CD4-positive, alpha-beta T cell treated with Interleukin-12 subunit alpha and Interleukin-12 subunit beta, for 1 hour (primary cell): ENCODE results near the gene SNX14.
"Not testable (repeated sequence)": the region's sequence is repeated elsewhere in the genome, so short reads cannot be mapped to it uniquely, and the experiment has no call there.

Experiments
- DNase-seq: peaks from one replicate; pipeline ENCODE4 v3.0.0-alpha.2; 2020

The SNX14 gene, protein sequence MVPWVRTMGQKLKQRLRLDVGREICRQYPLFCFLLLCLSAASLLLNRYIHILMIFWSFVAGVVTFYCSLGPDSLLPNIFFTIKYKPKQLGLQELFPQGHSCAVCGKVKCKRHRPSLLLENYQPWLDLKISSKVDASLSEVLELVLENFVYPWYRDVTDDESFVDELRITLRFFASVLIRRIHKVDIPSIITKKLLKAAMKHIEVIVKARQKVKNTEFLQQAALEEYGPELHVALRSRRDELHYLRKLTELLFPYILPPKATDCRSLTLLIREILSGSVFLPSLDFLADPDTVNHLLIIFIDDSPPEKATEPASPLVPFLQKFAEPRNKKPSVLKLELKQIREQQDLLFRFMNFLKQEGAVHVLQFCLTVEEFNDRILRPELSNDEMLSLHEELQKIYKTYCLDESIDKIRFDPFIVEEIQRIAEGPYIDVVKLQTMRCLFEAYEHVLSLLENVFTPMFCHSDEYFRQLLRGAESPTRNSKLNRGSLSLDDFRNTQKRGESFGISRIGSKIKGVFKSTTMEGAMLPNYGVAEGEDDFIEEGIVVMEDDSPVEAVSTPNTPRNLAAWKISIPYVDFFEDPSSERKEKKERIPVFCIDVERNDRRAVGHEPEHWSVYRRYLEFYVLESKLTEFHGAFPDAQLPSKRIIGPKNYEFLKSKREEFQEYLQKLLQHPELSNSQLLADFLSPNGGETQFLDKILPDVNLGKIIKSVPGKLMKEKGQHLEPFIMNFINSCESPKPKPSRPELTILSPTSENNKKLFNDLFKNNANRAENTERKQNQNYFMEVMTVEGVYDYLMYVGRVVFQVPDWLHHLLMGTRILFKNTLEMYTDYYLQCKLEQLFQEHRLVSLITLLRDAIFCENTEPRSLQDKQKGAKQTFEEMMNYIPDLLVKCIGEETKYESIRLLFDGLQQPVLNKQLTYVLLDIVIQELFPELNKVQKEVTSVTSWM

DNA sequence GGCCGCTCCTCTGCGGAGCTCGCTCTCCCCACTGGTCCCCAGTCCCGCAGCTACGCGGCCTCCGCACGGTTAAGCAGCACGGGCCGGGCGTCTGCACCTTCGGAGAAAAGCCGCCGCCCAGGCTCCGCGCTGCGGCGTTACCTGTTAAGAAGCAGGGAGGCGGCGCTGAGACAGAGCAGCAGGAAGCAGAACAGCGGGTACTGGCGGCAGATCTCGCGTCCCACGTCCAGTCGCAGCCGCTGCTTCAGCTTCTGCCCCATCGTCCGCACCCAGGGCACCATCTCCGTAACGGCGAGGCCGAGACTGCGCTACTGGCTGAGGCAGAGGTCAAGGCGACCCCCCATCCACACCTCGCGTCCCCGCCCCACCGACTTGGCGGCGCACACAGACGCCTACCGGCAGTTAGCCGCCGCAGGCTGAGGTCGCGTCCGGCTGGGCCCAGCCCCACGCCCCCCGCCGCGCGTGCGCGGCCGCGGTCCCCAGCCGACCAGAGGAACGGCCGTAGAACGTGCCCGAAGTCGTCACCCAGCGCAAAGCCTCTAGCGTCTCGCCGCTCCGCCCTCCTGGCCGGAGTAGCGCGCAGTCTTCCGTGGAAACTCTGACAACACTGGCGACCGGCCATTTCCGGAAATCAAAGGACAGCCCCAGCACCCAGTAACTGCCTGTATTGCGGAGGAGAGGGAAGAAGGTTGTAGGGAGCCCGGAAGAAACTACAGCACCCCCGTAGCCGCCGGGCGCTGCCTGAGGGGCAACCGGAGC lies at the start of gene SNX14:
Gene SNX14 (minus strand): TSS at position 421 of the 759 bp plus-strand sequence. CDS start 140 bp downstream, at position 281.
- peak; percentile 81 for DNase-seq

DNA sequence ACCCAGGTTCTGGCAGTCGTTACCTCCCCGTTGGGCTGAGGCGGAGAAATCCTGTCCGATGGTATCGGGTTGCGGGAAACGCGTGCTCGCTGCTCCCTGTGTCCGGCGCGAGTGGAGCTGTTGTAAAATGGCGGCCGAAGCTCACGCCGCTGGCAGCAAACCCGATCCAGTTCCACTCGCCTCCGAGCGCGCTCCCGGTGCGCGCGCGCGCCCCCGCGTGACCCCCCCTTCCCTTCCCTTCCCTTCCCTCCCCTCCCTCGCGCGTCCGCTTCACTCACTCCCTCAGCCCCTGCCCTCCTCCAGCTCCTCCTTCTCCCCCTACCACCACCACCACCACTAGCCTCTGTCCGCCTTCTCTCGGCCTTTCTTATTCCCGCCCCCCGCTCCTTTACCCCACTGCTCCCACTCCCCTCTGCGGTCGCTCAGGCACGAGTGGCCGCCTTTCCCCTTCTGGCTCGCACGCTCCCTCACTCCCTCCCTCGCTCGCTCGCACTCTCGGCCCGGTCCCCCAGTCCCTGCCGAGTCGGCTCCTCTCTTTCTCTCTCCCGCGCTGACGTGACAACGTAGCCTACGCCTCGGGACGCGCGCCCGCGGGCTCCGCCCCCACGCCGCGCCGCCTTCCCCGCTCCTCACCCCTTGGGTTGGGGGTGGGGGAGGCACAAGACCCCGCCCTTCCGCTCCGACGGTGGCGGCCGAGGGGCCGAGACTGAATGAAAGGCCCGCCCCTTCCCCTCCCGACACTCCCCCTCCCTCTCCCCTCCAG lies 49.3 kb upstream of the SNX14 start, which contains the start of gene SYNCRIP:
Gene SYNCRIP (minus strand): TSS at position 113 of the 763 bp plus-strand sequence. CDS start 1,447 bp downstream, outside the sequence.
- peak; percentile 99 for DNase-seq

DNA sequence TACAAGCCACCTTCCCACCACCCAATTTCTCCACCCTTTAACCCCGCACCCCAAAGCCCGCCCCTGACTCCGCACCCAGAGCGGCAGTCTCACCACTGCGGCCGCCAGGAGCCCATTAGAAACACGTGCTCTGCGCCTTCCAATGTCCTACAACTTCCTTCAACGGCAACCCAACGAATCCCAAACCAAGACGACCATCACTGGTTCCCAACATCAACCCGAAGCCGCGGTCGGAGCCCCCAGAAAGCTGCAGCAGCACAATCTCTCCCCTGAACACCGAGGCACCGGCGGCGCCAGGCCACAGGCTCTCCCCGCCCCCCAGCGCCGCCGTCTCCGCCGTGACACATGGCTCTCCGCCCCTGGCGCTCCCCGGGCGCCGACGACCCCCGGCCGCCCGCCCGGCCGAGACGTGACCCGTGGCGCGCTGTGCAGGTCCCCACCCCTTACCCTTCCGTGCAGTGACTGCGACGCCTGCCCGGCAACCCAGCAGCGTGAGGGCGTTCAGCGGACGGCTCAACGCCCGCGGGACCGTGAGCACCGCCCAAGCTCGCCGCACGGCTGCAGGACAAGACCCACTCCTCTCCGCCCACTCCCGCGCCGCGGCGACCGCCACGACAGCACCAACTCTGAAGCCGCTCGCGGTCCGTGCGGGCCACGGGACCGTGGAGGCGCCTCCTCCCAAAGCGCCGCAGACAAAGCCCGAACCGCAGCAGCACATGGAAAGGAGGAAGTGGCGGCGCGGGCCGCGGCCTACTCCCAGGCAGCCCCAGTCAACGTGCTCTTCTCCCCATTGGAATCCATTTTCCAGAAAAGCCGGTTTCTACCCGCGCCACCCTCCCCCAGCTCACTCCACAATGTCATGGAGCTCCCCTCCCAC lies 48.5 kb upstream of the SNX14 start:
- peak; percentile 55 for DNase-seq

DNA sequence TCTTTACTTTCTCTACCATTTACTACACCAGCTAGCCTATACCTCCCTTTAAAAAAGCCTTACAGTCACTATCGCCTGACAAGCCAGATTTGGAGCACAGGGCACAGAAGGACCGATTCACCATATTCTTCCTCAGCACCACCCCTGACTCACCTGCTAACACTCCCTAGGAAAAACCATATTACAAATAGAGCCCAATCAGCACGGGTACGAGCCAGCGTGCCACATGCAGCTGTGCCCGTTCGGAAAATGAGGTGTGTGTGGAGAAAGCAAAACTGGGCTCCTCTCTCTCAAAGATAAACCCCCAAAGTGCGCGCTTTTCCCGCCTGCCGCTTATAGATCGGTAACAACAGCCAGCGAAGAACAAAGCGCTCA lies 47.9 kb upstream of the SNX14 start:
- DNase-seq, result no peak

DNA sequence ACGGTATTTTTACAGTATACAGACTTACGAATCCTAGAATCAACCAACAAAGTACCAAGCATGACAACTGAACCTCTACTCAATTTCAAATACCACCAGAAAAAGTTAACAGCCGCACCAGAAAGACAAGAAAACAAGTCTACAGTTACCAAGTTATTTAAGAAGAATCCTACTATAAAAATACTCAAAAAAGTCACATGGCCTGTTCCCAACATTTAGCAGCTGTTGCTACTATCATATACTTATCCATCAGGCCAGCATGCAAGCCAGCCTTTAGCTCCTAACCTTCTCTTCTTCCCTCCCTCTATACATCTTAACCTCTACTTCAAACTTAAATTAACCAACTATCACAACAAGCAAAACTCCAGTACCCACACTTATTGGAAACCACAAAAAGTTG lies 47.2 kb upstream of the SNX14 start:
- DNase-seq, result no peak

DNA sequence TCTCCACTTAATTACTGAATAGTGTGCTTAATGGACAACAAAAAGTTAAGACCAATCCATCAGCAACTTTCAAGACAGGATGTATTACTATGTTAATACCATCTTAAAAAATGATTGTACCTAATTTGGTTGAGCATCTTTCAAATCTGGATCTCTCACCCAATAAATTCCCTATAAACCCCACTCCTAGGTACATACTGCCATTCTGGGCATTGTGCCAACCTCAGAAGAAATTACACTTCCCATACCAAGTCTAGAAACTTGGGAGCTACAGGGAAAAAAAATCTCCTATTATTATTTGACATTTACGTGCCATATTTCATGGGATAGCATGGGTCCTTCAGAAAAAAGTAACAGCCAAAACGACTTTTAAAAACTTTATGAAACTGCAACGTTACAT lies 43.9 kb upstream of the SNX14 start:
- DNase-seq, result no peak

DNA sequence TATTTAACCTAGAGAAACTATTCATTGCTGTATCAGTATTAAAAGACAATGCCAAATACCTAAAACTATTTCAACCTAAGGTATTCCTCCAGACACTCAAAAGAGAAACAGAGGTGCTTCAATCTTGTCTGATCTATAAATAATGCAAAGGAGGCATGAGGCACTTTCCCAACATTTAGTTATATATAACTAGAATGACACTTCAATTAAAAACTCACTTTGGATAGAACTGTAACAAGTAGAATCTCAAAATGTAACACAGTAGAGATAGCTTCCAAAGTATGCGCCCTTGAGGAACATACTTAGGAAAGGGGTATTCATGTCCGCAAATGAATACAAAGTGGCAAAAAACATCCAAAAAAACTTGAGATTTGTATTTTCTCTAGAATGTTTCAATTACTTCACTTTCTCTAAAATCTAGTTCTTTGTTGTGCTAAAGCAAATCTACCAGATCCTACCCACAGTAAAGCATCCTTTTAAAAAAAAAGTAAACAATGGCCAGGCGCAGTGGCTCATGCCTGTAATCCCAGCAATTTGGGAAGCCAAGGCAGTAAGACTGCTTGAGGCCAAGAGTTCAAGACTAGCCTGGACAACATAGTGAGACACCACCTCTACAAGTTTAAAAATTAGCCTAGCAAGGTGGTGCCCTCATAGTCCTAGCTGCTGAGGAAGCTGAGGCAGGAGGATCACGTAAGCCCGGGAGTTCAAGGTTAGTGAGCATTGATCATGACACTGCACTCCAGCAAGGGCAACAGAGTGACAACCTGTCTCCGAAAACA lies 38.7 kb upstream of the SNX14 start:
- no peak for DNase-seq

DNA sequence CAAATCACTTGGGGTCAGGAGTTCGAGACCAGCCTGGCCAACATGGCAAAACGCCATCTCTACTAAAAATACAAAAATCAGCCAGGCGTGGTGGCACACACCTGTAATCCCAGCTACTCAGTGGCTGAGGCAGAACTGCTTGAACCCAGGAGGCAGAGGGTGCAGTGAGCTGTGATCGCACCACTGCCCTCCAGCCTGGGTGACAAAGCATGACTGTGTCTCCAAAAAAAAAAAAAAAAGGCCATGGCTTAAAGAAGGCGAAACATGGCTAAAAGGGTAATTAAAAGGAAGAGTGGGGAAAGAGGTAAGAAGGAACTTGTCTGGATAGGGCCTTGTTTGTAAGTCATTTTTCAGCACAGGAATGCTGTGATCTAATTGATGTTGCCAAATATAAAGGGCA lies 37.5 kb upstream of the SNX14 start:
- not testable (repeated sequence) for DNase-seq

DNA sequence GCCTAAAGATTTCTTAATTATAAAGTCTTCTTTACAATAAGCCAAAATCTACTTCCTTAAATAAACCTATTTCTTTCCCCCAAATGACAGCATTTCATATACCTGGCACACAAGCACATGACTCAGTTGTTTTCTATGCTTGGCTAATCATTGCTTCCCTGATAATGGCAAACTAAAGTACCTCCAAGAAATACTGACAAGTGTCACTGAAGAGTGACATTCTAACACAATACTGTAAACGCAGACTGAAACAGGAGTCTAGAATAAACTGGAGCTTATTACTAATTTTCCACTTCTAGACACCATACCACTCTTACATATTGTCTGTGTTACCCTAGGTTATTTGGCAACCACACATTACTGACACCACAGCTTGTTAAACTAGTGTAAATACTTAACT lies 34.7 kb upstream of the SNX14 start:
- no peak for DNase-seq

DNA sequence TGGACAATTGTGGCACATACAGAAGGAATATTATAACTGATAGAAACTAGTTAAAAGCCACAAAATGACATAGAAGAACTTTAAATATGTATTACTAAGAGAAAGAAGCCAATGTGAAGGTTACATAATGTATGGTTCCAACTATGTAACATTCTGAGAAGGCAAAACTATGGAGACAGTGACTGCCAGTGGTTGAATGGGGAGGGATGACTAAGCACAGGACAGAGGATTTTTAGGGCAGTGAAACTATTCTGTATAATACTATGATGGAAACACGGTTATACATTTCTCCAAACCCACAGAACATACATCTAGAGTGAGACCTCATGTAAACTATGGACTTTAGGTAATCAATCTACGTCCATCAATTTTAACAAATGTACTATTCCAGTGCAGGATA lies 26.6 kb upstream of the SNX14 start:
- DNase-seq, result no peak

DNA sequence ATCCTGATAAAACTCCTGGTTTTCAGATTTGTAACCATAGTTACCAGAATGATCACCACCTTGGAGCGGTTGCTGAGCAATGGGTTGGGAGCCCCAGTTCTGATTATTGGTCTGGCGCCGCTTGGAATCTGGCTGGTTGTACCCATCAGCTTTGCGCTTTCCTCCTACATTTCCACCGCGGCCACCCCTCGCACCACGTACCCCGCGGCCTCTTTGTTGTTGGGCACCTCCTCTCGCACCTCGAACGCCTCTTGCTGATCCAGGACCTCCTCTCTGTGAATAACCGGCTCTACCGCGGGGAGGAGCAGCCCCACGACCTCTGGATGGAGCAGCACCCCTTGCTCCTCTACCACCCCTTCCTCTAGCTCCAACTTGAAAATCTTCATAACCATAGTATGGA lies 21.1 kb upstream of the SNX14 start:
- DNase-seq, result no peak

DNA sequence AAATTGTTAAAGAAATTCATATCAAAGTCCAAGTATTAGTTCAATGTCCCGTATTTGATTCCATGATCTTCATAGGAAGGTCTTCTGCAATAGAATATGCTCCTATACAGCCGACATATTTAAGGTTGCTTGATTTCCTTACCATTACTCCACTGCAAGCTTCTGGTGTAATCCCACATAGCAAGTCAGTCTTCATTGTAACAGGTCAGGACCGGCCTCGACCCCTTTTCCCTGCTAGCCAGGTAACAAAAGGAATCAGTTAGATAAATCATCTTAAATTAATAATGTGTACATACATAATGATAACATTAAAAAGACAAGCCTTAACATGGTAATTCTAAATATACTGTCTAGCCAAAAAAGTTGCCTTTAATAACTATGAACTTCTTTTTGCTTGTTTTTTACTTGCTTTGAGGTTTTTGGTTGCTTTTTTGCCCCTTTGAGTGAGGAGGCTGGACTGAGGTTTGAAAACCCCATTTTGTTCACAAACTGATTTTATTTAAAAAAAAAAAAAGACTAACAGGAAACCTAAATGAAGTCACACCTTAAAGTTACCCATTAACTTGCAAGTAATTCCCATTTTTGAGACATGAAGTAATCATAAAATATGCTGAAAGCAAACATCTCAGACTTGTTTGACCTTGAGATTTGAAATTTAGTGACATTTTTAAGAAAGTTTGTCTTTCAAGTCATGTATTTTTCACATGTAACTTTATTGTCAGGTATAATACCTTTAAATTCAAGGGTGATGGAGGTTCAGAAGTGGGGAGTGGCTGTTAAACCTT lies 19.2 kb upstream of the SNX14 start:
- no peak for DNase-seq

DNA sequence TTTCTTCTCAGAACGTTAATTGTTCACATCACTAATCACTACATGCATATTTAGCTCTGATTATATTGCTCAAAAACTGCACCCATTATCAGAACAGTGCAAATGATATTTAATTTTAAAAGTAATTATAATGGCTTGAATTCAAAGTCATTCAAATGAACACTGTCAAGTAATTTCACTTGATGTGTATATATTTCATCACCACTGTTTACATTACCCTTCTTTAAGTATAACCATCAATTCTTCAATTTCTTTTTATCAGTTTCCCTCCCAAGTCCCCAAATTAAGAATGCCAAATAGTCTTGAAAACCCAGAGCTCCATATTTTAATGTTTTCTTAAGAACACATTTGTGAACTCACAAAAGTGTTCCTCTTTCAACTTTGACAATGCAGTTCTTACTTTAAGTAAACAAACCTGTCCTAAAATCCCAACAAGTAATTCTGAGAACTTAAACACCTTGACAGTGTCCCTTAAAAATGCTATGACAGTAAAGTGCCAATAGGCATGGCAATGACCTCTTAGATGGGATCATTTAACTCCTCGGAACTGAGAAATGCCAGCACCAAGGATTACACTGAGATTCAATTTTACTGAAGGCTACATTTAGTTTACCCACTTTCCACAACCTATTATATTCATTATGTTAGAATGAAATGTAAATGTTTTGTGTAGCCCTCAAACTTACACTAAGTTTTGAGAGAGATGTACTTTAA lies 16.7 kb upstream of the SNX14 start:
- no peak for DNase-seq

DNA sequence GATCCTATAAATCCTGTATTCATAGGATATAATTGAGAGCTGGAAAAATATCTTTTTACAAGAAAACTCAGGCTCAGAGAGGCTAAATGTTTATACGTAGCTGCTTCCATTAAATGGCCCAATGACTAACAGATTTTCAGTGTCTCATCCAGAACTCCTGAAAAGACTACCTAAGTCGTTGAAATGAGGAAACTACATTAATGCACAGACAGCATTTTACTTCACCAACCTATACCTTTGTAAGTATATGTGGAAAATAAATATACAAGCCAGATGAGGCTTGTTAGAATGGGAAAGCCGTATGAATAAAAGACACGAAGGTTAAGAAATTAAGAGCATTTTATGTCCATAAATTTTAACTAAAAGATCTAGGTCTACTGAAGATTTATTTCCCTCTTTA lies 8.4 kb upstream of the SNX14 start:
- no peak for DNase-seq

DNA sequence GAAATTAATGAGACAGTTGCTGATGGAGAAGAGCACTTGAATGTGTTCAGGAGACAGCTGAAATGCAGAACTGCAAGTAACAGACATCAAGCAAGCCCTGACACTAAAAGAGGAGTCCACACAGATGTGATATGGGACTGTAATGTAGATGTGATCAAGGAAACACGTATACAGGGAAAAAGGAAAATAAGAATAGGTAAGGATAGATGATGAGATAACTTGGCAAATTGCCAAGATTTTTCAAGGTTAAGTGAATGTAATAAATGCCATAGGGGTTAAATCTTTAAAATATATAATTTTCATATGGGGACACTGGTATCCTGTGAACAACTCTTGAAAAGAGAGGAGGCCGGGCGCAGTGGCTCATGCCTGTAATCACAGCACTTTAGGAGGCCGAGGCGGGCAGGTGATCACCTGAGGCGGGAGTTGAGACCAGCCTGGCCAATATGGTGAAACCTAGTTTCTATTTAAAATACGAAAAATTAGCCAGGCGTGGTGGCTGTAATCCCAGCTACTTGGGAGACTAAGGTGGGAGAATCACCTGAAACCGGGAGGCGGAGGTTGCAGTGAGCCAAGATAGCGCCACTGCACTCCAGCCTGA lies 7.2 kb upstream of the SNX14 start:
- DNase-seq, result no peak

DNA sequence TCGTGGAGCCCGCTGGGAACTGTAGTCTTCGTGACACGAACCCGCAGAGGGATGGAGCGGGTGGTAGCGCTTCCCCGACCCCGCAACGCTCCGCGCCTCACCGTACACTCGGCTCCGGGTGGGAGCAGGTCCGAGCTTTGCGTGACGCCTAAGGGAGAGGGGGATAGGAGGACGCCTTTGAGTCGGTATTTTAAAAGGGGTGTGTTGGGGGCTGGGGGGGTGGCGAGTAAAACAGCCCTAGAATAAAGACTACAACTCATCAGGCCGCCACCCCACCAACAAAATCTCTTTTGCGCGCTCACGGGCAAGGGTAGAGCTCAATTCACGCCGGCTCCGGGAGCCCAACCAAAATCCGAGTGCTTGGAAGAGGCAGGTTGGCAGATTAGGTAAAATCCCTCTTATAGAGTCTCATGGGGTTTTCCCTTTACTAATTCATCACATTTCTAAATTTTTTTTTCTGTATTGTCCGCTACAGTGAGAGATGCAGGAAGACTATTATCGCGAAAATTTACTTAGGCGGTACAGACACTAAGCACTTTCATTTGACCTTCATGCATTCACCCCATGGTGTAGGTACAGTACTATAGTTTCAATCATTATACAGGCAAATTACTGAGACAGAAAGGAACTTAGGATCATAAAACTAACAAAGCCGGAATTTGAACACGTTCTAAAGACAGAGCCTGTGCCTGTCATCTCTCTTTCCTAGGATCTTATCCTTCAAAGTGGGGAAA lies 706 bp upstream of the SNX14 start:
- DNase-seq, result peak; percentile 53

DNA sequence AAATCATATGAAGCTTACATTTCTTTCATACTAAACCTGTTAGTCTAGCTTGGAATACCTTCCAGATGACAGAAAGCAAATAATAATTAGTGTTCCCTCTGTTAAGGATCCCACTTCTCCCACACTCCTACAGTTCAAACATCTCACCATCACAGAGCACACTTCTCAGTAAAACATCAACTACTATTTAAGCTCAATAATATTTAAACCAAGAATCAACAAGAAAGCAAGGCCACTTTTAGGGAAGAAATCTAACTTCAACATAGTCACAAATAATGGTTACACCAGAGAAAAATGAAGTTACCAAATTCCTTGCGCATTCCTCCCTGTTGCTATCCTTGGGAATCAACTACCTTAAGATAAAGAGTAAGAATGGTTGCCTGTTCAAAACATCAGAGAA lies 1.6 kb downstream of the SNX14 start:
- no peak for DNase-seq

DNA sequence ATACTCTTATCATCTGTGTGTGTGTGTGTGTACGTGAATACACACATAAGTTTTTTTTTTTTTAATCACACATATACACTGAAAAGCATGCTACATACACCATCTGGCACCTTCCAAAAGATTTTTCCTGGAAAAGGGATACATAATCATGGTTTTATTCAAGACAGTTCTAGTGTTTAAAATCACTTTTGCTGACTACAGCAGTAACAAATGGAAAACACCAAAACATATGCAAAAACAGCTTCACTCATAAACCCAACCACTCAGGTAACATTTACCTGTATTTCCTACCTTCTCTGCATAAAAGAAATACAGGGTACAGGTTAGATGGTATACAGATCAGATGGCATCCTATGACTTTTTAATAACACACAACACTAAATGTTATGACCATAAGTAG lies 2.5 kb downstream of the SNX14 start:
- no peak for DNase-seq
